ENCODE data around the gene MRPS12.

DNA sequence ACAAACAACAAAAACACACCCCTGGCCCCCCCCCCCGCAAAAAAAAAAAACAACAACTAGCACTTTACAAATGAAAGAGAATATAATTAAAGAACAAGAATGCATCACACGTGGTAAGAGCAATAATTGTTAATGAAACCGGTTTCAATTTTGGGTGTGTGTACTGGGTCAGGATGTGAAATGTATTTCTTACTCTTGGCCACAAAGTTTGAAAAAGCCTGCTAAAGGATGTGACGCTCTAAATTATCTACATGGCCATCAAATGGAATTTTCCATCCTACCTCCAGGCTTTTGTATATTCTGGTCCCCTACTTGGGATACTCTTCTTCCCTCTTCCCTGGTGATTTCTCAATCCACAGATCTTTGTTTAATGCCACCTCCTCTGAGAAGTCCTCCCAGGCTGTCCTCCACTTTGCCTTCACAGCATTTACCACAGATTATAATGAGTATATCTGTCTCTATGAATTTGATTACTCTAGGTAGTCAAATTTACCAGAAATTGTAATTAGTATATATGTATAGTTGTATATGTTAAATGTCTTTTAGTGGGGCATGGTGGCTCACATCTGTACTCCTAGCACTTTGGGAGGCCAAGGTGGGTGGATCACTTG lies 2.2 kb upstream of the MRPS12 start:
- TF ChIP-seq, protein P1, sequence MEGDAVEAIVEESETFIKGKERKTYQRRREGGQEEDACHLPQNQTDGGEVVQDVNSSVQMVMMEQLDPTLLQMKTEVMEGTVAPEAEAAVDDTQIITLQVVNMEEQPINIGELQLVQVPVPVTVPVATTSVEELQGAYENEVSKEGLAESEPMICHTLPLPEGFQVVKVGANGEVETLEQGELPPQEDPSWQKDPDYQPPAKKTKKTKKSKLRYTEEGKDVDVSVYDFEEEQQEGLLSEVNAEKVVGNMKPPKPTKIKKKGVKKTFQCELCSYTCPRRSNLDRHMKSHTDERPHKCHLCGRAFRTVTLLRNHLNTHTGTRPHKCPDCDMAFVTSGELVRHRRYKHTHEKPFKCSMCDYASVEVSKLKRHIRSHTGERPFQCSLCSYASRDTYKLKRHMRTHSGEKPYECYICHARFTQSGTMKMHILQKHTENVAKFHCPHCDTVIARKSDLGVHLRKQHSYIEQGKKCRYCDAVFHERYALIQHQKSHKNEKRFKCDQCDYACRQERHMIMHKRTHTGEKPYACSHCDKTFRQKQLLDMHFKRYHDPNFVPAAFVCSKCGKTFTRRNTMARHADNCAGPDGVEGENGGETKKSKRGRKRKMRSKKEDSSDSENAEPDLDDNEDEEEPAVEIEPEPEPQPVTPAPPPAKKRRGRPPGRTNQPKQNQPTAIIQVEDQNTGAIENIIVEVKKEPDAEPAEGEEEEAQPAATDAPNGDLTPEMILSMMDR (conservative IDR thresholded peaks at IDR 0.05; ENCODE audit: low read depth, low read length) = no peak
- TF ChIP-seq RAD21 (IDR thresholded peaks at IDR 0.05; ENCODE audit: low read length) (no peak), SMC3 (IDR thresholded peaks at IDR 0.05; ENCODE audit: low read depth, low read length) (no peak), POLR2A (IDR thresholded peaks at IDR 0.05; ENCODE audit: low read depth, low read length) (no peak), CEBPB (IDR thresholded peaks at IDR 0.05; ENCODE audit: low read depth, low read length) (no peak), MAZ (IDR thresholded peaks at IDR 0.05; ENCODE audit: borderline replicate concordance, low read depth, low read length) (no peak)
